ENCODE data around the gene PAX8.

Gene PAX8

GRCh38 chr2:113282747-113283533 lies 4.2 kb upstream of the PAX8 start:
- Histone ChIP-seq H3K27me3 (ENCODE audit: insufficient read depth, low read length, poor library complexity) (peaks cover 21% of the 10 kb centered on the region), H3K4ac (ENCODE audit: low read depth, low read length) (no peak overlapping the region), H4K5ac (ENCODE audit: low read length) (no peak overlapping the region), H3K18ac (ENCODE audit: low read length) (no peak overlapping the region), H3K36me3 (ENCODE audit: control insufficient read depth, insufficient read depth, low read length) (no peaks in the 10 kb centered on the region), H3K27ac (ENCODE audit: low read depth, low read length) (no peak overlapping the region), H2BK15ac (replicated peaks; ENCODE audit: low read depth) (no peak overlapping the region), H3K4me3 (ENCODE audit: low read length) (no peak overlapping the region), H4K8ac (ENCODE audit: low read depth, low read length) (no peak overlapping the region), H2AK5ac (ENCODE audit: low read length) (no peak overlapping the region), H3K79me1 (ENCODE audit: low read length) (no peaks in the 10 kb centered on the region), H2BK120ac (ENCODE audit: low read depth, low read length) (no peak overlapping the region), H3K56ac (ENCODE audit: low read length) (no peak overlapping the region), H3K4me1 (ENCODE audit: control insufficient read depth, low read depth, low read length) (no peaks in the 10 kb centered on the region), H3K23ac (ENCODE audit: low read length) (no peak overlapping the region), H3K4me2 (ENCODE audit: low read length) (no peak overlapping the region), H2BK5ac (ENCODE audit: low read length) (no peak overlapping the region), H3K79me2 (ENCODE audit: control insufficient read depth, insufficient read depth, low read length) (no peaks in the 10 kb centered on the region), H3K9ac (ENCODE audit: low read length) (no peak overlapping the region)
- WGBS (ENCODE audit: extremely low coverage, insufficient coverage, low lambda C conversion rate), result no CpG with 5 or more reads among the region's 12 CpGs
- DNase-seq, result peak; percentile 68

GRCh38 chr2:113281910-113282746 lies 3.4 kb upstream of the PAX8 start:
- Histone ChIP-seq H2BK5ac (ENCODE audit: low read length) (no peak overlapping the region), H2AK5ac (ENCODE audit: low read length) (no peak overlapping the region), H3K4me1 (ENCODE audit: control insufficient read depth, low read depth, low read length) (no peaks in the 10 kb centered on the region), H3K27me3 (ENCODE audit: insufficient read depth, low read length, poor library complexity) (peaks cover 30% of the 10 kb centered on the region), H3K4me3 (ENCODE audit: low read length) (no peak overlapping the region), H3K27ac (ENCODE audit: low read depth, low read length) (no peak overlapping the region), H3K18ac (ENCODE audit: low read length) (no peak overlapping the region), H3K56ac (ENCODE audit: low read length) (no peak overlapping the region), H3K4ac (ENCODE audit: low read depth, low read length) (no peak overlapping the region), H2BK120ac (ENCODE audit: low read depth, low read length) (no peak overlapping the region), H4K5ac (ENCODE audit: low read length) (no peak overlapping the region), H3K4me2 (ENCODE audit: low read length) (no peak overlapping the region), H2BK15ac (replicated peaks; ENCODE audit: low read depth) (no peak overlapping the region), H3K79me2 (ENCODE audit: control insufficient read depth, insufficient read depth, low read length) (no peaks in the 10 kb centered on the region), H3K9ac (ENCODE audit: low read length) (no peak overlapping the region), H3K23ac (ENCODE audit: low read length) (no peak overlapping the region), H3K79me1 (ENCODE audit: low read length) (no peaks in the 10 kb centered on the region), H4K8ac (ENCODE audit: low read depth, low read length) (no peak overlapping the region), H3K36me3 (ENCODE audit: control insufficient read depth, insufficient read depth, low read length) (no peaks in the 10 kb centered on the region)
- no CpG with 5 or more reads among the region's 12 CpGs for WGBS (ENCODE audit: extremely low coverage, insufficient coverage, low lambda C conversion rate)
- DNase-seq, result no peak

- H3K27ac ChIP-seq (ENCODE audit: low read depth, low read length), result no peak overlapping the region
- no peak overlapping the region for H3K4me3 ChIP-seq (ENCODE audit: low read length)
- peak overlapping the region; percentile 15 for H3K9ac ChIP-seq (ENCODE audit: low read length)
- H3K27me3 ChIP-seq (ENCODE audit: insufficient read depth, low read length, poor library complexity), result peaks cover 56% of the 10 kb centered on the region
- no peak overlapping the region for H2AK5ac ChIP-seq (ENCODE audit: low read length)
- H3K4ac ChIP-seq (ENCODE audit: low read depth, low read length), result no peak overlapping the region
- H2BK15ac ChIP-seq (replicated peaks; ENCODE audit: low read depth), result no peak overlapping the region
- peak overlapping the region; percentile 73 for H3K23ac ChIP-seq (ENCODE audit: low read length)
- peak overlapping the region; percentile 56 for H3K4me2 ChIP-seq (ENCODE audit: low read length)
- DNase-seq, result peak; percentile 29
- H3K56ac ChIP-seq (ENCODE audit: low read length), result peak overlapping the region; percentile 19
- H3K79me1 ChIP-seq (ENCODE audit: low read length), result no peaks in the 10 kb centered on the region
- no peaks in the 10 kb centered on the region for H3K36me3 ChIP-seq (ENCODE audit: control insufficient read depth, insufficient read depth, low read length)
- no peak overlapping the region for H2BK120ac ChIP-seq (ENCODE audit: low read depth, low read length)
- no peak overlapping the region for H4K8ac ChIP-seq (ENCODE audit: low read depth, low read length)
- H3K4me1 ChIP-seq (ENCODE audit: control insufficient read depth, low read depth, low read length), result peaks cover 2% of the 10 kb centered on the region
- no peak overlapping the region for H4K5ac ChIP-seq (ENCODE audit: low read length)
- no peaks in the 10 kb centered on the region for H3K79me2 ChIP-seq (ENCODE audit: control insufficient read depth, insufficient read depth, low read length)
- no peak overlapping the region for H2BK5ac ChIP-seq (ENCODE audit: low read length)
- no CpG with 5 or more reads among the region's 49 CpGs for WGBS (ENCODE audit: extremely low coverage, insufficient coverage, low lambda C conversion rate)
- no peak overlapping the region for H3K18ac ChIP-seq (ENCODE audit: low read length)
Observed at GRCh38 chr2:113278073-113278741, 514 bp downstream of the PAX8 start.

- H3K4me3 ChIP-seq (ENCODE audit: low read length), result peak overlapping the region; percentile 3
- no peaks in the 10 kb centered on the region for H3K79me1 ChIP-seq (ENCODE audit: low read length)
- no peak overlapping the region for H3K18ac ChIP-seq (ENCODE audit: low read length)
- H2AK5ac ChIP-seq (ENCODE audit: low read length), result no peak overlapping the region
- peak overlapping the region; percentile 15 for H3K9ac ChIP-seq (ENCODE audit: low read length)
- peak; percentile 37 for DNase-seq
- H3K36me3 ChIP-seq (ENCODE audit: control insufficient read depth, insufficient read depth, low read length), result no peaks in the 10 kb centered on the region
- H3K27ac ChIP-seq (ENCODE audit: low read depth, low read length), result no peak overlapping the region
- no peak overlapping the region for H2BK15ac ChIP-seq (replicated peaks; ENCODE audit: low read depth)
- WGBS (ENCODE audit: extremely low coverage, insufficient coverage, low lambda C conversion rate), result no CpG with 5 or more reads among the region's 56 CpGs
- peak overlapping the region; percentile 56 for H3K4me2 ChIP-seq (ENCODE audit: low read length)
- no peak overlapping the region for H2BK120ac ChIP-seq (ENCODE audit: low read depth, low read length)
- peaks cover 2% of the 10 kb centered on the region for H3K4me1 ChIP-seq (ENCODE audit: control insufficient read depth, low read depth, low read length)
- peaks cover 56% of the 10 kb centered on the region for H3K27me3 ChIP-seq (ENCODE audit: insufficient read depth, low read length, poor library complexity)
- no peak overlapping the region for H3K4ac ChIP-seq (ENCODE audit: low read depth, low read length)
- peak overlapping the region; percentile 73 for H3K23ac ChIP-seq (ENCODE audit: low read length)
- H4K8ac ChIP-seq (ENCODE audit: low read depth, low read length), result no peak overlapping the region
- H3K79me2 ChIP-seq (ENCODE audit: control insufficient read depth, insufficient read depth, low read length), result no peaks in the 10 kb centered on the region
- H3K56ac ChIP-seq (ENCODE audit: low read length), result peak overlapping the region; percentile 19
- no peak overlapping the region for H4K5ac ChIP-seq (ENCODE audit: low read length)
- H2BK5ac ChIP-seq (ENCODE audit: low read length), result no peak overlapping the region
Observed at GRCh38 chr2:113277474-113278072, 1.1 kb downstream of the PAX8 start.

GRCh38 chr2:113276761-113277425 lies 1.8 kb downstream of the PAX8 start:
- no peak overlapping the region for H2BK120ac ChIP-seq (ENCODE audit: low read depth, low read length)
- peaks cover 60% of the 10 kb centered on the region for H3K27me3 ChIP-seq (ENCODE audit: insufficient read depth, low read length, poor library complexity)
- no peak overlapping the region for H3K18ac ChIP-seq (ENCODE audit: low read length)
- H3K4me3 ChIP-seq (ENCODE audit: low read length), result no peak overlapping the region
- no peak overlapping the region for H3K9ac ChIP-seq (ENCODE audit: low read length)
- H3K56ac ChIP-seq (ENCODE audit: low read length), result no peak overlapping the region
- no peak overlapping the region for H2BK5ac ChIP-seq (ENCODE audit: low read length)
- no peak overlapping the region for H2AK5ac ChIP-seq (ENCODE audit: low read length)
- H2BK15ac ChIP-seq (replicated peaks; ENCODE audit: low read depth), result no peak overlapping the region
- no peak overlapping the region for H3K4ac ChIP-seq (ENCODE audit: low read depth, low read length)
- H4K5ac ChIP-seq (ENCODE audit: low read length), result no peak overlapping the region
- H3K36me3 ChIP-seq (ENCODE audit: control insufficient read depth, insufficient read depth, low read length), result no peaks in the 10 kb centered on the region
- H4K8ac ChIP-seq (ENCODE audit: low read depth, low read length), result no peak overlapping the region
- peaks cover 4% of the 10 kb centered on the region for H3K4me1 ChIP-seq (ENCODE audit: control insufficient read depth, low read depth, low read length)
- DNase-seq, result peak; percentile 24
- H3K4me2 ChIP-seq (ENCODE audit: low read length), result peak overlapping the region; percentile 51
- H3K27ac ChIP-seq (ENCODE audit: low read depth, low read length), result no peak overlapping the region
- H3K23ac ChIP-seq (ENCODE audit: low read length), result no peak overlapping the region
- no peaks in the 10 kb centered on the region for H3K79me2 ChIP-seq (ENCODE audit: control insufficient read depth, insufficient read depth, low read length)
- WGBS (ENCODE audit: extremely low coverage, insufficient coverage, low lambda C conversion rate), result no CpG with 5 or more reads among the region's 41 CpGs
- no peaks in the 10 kb centered on the region for H3K79me1 ChIP-seq (ENCODE audit: low read length)

All from mesendoderm (in vitro differentiated cells).